NCI-H2196 (cell line): Measurements from ENCODE around the gene MED27.

Experiments used
- DNase-seq: peaks from one replicate; lab custom pipeline; 2025; ENCODE audit not compliant: unreplicated experiment; lab: John Stamatoyannopoulos, UW

The MED27 gene

GRCh38 chr9:131889437-131890251, 190.0 kb downstream of the MED27 start:
- no peak for DNase-seq

GRCh38 chr9:131888923-131889322, 190.7 kb downstream of the MED27 start:
- DNase-seq, result no peak

- DNase-seq, result no peak
These were observed 192.0 kb downstream of the MED27 start for GRCh38 chr9:131887680-131888079.

GRCh38 chr9:131886826-131887225, 192.8 kb downstream of the MED27 start:
- DNase-seq, result no peak

GRCh38 chr9:131885144-131885609, 194.5 kb downstream of the MED27 start:
- peak; percentile 62 for DNase-seq

- DNase-seq, result no peak
These were observed 195.4 kb downstream of the MED27 start for GRCh38 chr9:131884222-131884621.

- DNase-seq, result no peak
These were observed 198.7 kb downstream of the MED27 start for GRCh38 chr9:131880833-131881583.

GRCh38 chr9:131879911-131880290, 199.8 kb downstream of the MED27 start:
- no peak for DNase-seq

- no peak for DNase-seq
These were observed 200.3 kb downstream of the MED27 start for GRCh38 chr9:131879181-131879910.

- DNase-seq, result no peak
These were observed 203.2 kb downstream of the MED27 start for GRCh38 chr9:131876486-131876885.

- DNase-seq, result no peak
These were observed 203.7 kb downstream of the MED27 start for GRCh38 chr9:131875828-131876485.

GRCh38 chr9:131874916-131875670, 204.6 kb downstream of the MED27 start:
- no peak for DNase-seq

GRCh38 chr9:131874447-131874846, 205.2 kb downstream of the MED27 start:
- no peak for DNase-seq

- no peak for DNase-seq
These were observed 205.7 kb downstream of the MED27 start for GRCh38 chr9:131873891-131874440.

GRCh38 chr9:131873335-131873734, 206.3 kb downstream of the MED27 start:
- DNase-seq, result no peak

- no peak for DNase-seq
These were observed 207.0 kb downstream of the MED27 start for GRCh38 chr9:131872702-131873101.

- no peak for DNase-seq
These were observed 207.7 kb downstream of the MED27 start for GRCh38 chr9:131872006-131872405.

GRCh38 chr9:131870156-131870555, 209.5 kb downstream of the MED27 start:
- no peak for DNase-seq

GRCh38 chr9:131869348-131869747, 210.3 kb downstream of the MED27 start:
- DNase-seq, result no peak

- DNase-seq, result no peak
These were observed 210.9 kb downstream of the MED27 start for GRCh38 chr9:131868766-131869165.
